Measurements from ENCODE around the gene EPB41L2.
A peak's percentile ranks its signal among the peaks of the same experiment; 100 is the strongest.
"Not testable (repeated sequence)": the region's sequence is repeated elsewhere in the genome, so short reads cannot be mapped to it uniquely, and the experiment has no call there.

EPB41L2 gene

GRCh38 chr6:130949553-130949952 lies 113.5 kb downstream of the EPB41L2 start:
- Histone ChIP-seq H3K4me2 (ENCODE audit: low read length) (no peak overlapping the region), H3K27me3 (ENCODE audit: control insufficient read depth, insufficient read depth, low read length) (no peaks in the 10 kb centered on the region), H3K9me3 (replicated peaks; ENCODE audit: low read length) (no peaks in the 10 kb centered on the region), H3K4me1 (ENCODE audit: control insufficient read depth, insufficient read depth, low read length) (peaks cover 21% of the 10 kb centered on the region), H3K4me3 (ENCODE audit: low read length) (no peak overlapping the region), H3K36me3 (ENCODE audit: insufficient read depth, low read length) (peaks cover under 1% of the 10 kb centered on the region), H3K9ac (ENCODE audit: low read depth, low read length) (no peak overlapping the region)

GRCh38 chr6:130947464-130947863 lies 115.6 kb downstream of the EPB41L2 start:
- Histone ChIP-seq H3K36me3 (ENCODE audit: insufficient read depth, low read length) (no peaks in the 10 kb centered on the region), H3K27me3 (ENCODE audit: control insufficient read depth, insufficient read depth, low read length) (no peaks in the 10 kb centered on the region), H3K9me3 (replicated peaks; ENCODE audit: low read length) (no peaks in the 10 kb centered on the region), H3K4me2 (ENCODE audit: low read length) (no peak overlapping the region), H3K9ac (ENCODE audit: low read depth, low read length) (no peak overlapping the region), H3K4me1 (ENCODE audit: control insufficient read depth, insufficient read depth, low read length) (peaks cover 21% of the 10 kb centered on the region), H3K4me3 (ENCODE audit: low read length) (no peak overlapping the region)

GRCh38 chr6:130946076-130946475 lies 117.0 kb downstream of the EPB41L2 start:
- Histone ChIP-seq H3K9me3 (replicated peaks; ENCODE audit: low read length) (no peaks in the 10 kb centered on the region), H3K4me2 (ENCODE audit: low read length) (no peak overlapping the region), H3K36me3 (ENCODE audit: insufficient read depth, low read length) (no peaks in the 10 kb centered on the region), H3K9ac (ENCODE audit: low read depth, low read length) (no peak overlapping the region), H3K4me3 (ENCODE audit: low read length) (no peak overlapping the region), H3K4me1 (ENCODE audit: control insufficient read depth, insufficient read depth, low read length) (peaks cover 21% of the 10 kb centered on the region), H3K27me3 (ENCODE audit: control insufficient read depth, insufficient read depth, low read length) (no peaks in the 10 kb centered on the region)

- Histone ChIP-seq H3K9ac (ENCODE audit: low read depth, low read length) (no peak overlapping the region), H3K36me3 (ENCODE audit: insufficient read depth, low read length) (no peaks in the 10 kb centered on the region), H3K4me2 (ENCODE audit: low read length) (peak overlapping the region; percentile 40), H3K27me3 (ENCODE audit: control insufficient read depth, insufficient read depth, low read length) (no peaks in the 10 kb centered on the region), H3K4me3 (ENCODE audit: low read length) (peak overlapping the region; percentile 8), H3K4me1 (ENCODE audit: control insufficient read depth, insufficient read depth, low read length) (peaks cover 21% of the 10 kb centered on the region), H3K9me3 (replicated peaks; ENCODE audit: low read length) (no peaks in the 10 kb centered on the region)
These were observed 117.6 kb downstream of the EPB41L2 start for GRCh38 chr6:130945401-130945919.

GRCh38 chr6:130944486-130944885 lies 118.6 kb downstream of the EPB41L2 start:
- Histone ChIP-seq H3K4me1 (ENCODE audit: control insufficient read depth, insufficient read depth, low read length) (peaks cover 21% of the 10 kb centered on the region), H3K4me3 (ENCODE audit: low read length) (no peak overlapping the region), H3K36me3 (ENCODE audit: insufficient read depth, low read length) (no peaks in the 10 kb centered on the region), H3K27me3 (ENCODE audit: control insufficient read depth, insufficient read depth, low read length) (no peaks in the 10 kb centered on the region), H3K4me2 (ENCODE audit: low read length) (no peak overlapping the region), H3K9me3 (replicated peaks; ENCODE audit: low read length) (no peaks in the 10 kb centered on the region), H3K9ac (ENCODE audit: low read depth, low read length) (no peak overlapping the region)

GRCh38 chr6:130943738-130944137 lies 119.3 kb downstream of the EPB41L2 start:
- no peak overlapping the region for H3K4me2 ChIP-seq (ENCODE audit: low read length)

GRCh38 chr6:130942752-130943151 lies 120.3 kb downstream of the EPB41L2 start:
- H3K4me2 ChIP-seq (ENCODE audit: low read length); H3K36me3 ChIP-seq (ENCODE audit: insufficient read depth, low read length); H3K9me3 ChIP-seq (replicated peaks; ENCODE audit: low read length); H3K9ac ChIP-seq (ENCODE audit: low read depth, low read length); H3K27me3 ChIP-seq (ENCODE audit: control insufficient read depth, insufficient read depth, low read length); H3K4me3 ChIP-seq (ENCODE audit: low read length): not testable (repeated sequence)
- H3K4me1 ChIP-seq (ENCODE audit: control insufficient read depth, insufficient read depth, low read length): peaks cover 32% of the 10 kb centered on the region

More at GRCh38 chr6:130943738-130944137, 119.3 kb downstream of the EPB41L2 start:
- peaks cover 22% of the 10 kb centered on the region for H3K4me1 ChIP-seq (ENCODE audit: control insufficient read depth, insufficient read depth, low read length)
- H3K27me3 ChIP-seq (ENCODE audit: control insufficient read depth, insufficient read depth, low read length): no peaks in the 10 kb centered on the region
- H3K4me3 ChIP-seq (ENCODE audit: low read length): no peak overlapping the region
- H3K36me3 ChIP-seq (ENCODE audit: insufficient read depth, low read length): no peaks in the 10 kb centered on the region
- H3K9ac ChIP-seq (ENCODE audit: low read depth, low read length): no peak overlapping the region
- no peaks in the 10 kb centered on the region for H3K9me3 ChIP-seq (replicated peaks; ENCODE audit: low read length)

- no peaks in the 10 kb centered on the region for H3K9me3 ChIP-seq (replicated peaks; ENCODE audit: low read length)
- no peak overlapping the region for H3K4me3 ChIP-seq (ENCODE audit: low read length)
- H3K4me1 ChIP-seq (ENCODE audit: control insufficient read depth, insufficient read depth, low read length): peaks cover 36% of the 10 kb centered on the region
- peak overlapping the region; percentile 28 for H3K4me2 ChIP-seq (ENCODE audit: low read length)
- H3K36me3 ChIP-seq (ENCODE audit: insufficient read depth, low read length): no peaks in the 10 kb centered on the region
- no peak overlapping the region for H3K9ac ChIP-seq (ENCODE audit: low read depth, low read length)
- no peaks in the 10 kb centered on the region for H3K27me3 ChIP-seq (ENCODE audit: control insufficient read depth, insufficient read depth, low read length)
These were observed 125.0 kb downstream of the EPB41L2 start for GRCh38 chr6:130937942-130938604.

- Histone ChIP-seq H3K27me3 (ENCODE audit: control insufficient read depth, insufficient read depth, low read length) (no peaks in the 10 kb centered on the region), H3K4me3 (ENCODE audit: low read length) (no peak overlapping the region), H3K36me3 (ENCODE audit: insufficient read depth, low read length) (no peaks in the 10 kb centered on the region), H3K9me3 (replicated peaks; ENCODE audit: low read length) (no peaks in the 10 kb centered on the region), H3K9ac (ENCODE audit: low read depth, low read length) (no peak overlapping the region), H3K4me2 (ENCODE audit: low read length) (no peak overlapping the region), H3K4me1 (ENCODE audit: control insufficient read depth, insufficient read depth, low read length) (peaks cover 36% of the 10 kb centered on the region)
These were observed 126.1 kb downstream of the EPB41L2 start for GRCh38 chr6:130936933-130937332.

GRCh38 chr6:130935978-130936377 lies 127.1 kb downstream of the EPB41L2 start:
- H3K27me3 ChIP-seq (ENCODE audit: control insufficient read depth, insufficient read depth, low read length): no peaks in the 10 kb centered on the region
- H3K4me2 ChIP-seq (ENCODE audit: low read length): no peak overlapping the region
- H3K4me1 ChIP-seq (ENCODE audit: control insufficient read depth, insufficient read depth, low read length): peaks cover 36% of the 10 kb centered on the region
- H3K4me3 ChIP-seq (ENCODE audit: low read length): no peak overlapping the region
- no peaks in the 10 kb centered on the region for H3K36me3 ChIP-seq (ENCODE audit: insufficient read depth, low read length)
- H3K9me3 ChIP-seq (replicated peaks; ENCODE audit: low read length): no peaks in the 10 kb centered on the region
- no peak overlapping the region for H3K9ac ChIP-seq (ENCODE audit: low read depth, low read length)

GRCh38 chr6:130934848-130935585 lies 128.0 kb downstream of the EPB41L2 start:
- Histone ChIP-seq H3K4me3 (ENCODE audit: low read length) (no peak overlapping the region), H3K4me1 (ENCODE audit: control insufficient read depth, insufficient read depth, low read length) (peaks cover 36% of the 10 kb centered on the region), H3K4me2 (ENCODE audit: low read length) (no peak overlapping the region), H3K36me3 (ENCODE audit: insufficient read depth, low read length) (no peaks in the 10 kb centered on the region), H3K9me3 (replicated peaks; ENCODE audit: low read length) (no peaks in the 10 kb centered on the region), H3K27me3 (ENCODE audit: control insufficient read depth, insufficient read depth, low read length) (no peaks in the 10 kb centered on the region), H3K9ac (ENCODE audit: low read depth, low read length) (no peak overlapping the region)

Data from skeletal muscle satellite cell (primary cell).